Neural progenitor cell (in vitro differentiated cells): ENCODE results near the gene SSX5.
"Not testable (repeated sequence)": the region's sequence is repeated elsewhere in the genome, so short reads cannot be mapped to it uniquely, and the experiment has no call there.

Experiments used
- EZH2 ChIP-seq: fragments of 200-600 bp; sonication (generic); IDR thresholded peaks from 2 replicates; pipeline ENCODE4 v1.6.1; 2017; ENCODE audit warnings: antibody characterized with exemption, mild to moderate bottlenecking, moderate library complexity
- EZH2phosphoT487 ChIP-seq: fragments of 200-600 bp; sonication (generic); IDR thresholded peaks from 2 replicates; pipeline ENCODE4 v1.6.1; 2017; ENCODE audit warnings: antibody characterized with exemption
- TF ChIP-seq, protein P1 (sequence below): fragments of 200-600 bp; sonication (generic); IDR thresholded peaks from 2 replicates; pipeline ENCODE4 v1.5.1; 2017; ENCODE audit warnings: antibody characterized with exemption, mild to moderate bottlenecking

DNA sequence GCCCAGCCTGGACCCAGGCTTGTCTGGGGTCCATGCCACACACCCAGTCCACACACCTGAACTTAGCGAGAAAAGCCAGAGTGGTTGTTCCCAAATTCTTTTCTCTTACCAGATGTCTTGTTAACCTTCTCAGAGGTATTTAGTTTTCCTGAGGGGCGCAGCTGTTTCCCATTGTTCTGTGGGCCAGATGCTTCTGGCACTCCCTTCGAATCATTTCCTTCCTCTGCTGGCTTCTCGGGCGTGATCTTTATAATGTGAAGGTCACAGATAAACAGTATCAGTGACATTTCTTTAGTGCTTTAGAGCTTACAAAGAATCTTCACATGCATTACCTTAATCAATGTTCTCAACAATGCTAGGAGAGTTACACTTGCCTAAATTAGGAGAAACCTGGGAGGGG, 6.6 kb downstream of the SSX5 start:
- TF ChIP-seq, protein P1, sequence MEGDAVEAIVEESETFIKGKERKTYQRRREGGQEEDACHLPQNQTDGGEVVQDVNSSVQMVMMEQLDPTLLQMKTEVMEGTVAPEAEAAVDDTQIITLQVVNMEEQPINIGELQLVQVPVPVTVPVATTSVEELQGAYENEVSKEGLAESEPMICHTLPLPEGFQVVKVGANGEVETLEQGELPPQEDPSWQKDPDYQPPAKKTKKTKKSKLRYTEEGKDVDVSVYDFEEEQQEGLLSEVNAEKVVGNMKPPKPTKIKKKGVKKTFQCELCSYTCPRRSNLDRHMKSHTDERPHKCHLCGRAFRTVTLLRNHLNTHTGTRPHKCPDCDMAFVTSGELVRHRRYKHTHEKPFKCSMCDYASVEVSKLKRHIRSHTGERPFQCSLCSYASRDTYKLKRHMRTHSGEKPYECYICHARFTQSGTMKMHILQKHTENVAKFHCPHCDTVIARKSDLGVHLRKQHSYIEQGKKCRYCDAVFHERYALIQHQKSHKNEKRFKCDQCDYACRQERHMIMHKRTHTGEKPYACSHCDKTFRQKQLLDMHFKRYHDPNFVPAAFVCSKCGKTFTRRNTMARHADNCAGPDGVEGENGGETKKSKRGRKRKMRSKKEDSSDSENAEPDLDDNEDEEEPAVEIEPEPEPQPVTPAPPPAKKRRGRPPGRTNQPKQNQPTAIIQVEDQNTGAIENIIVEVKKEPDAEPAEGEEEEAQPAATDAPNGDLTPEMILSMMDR, result not testable (repeated sequence)
- not testable (repeated sequence) for TF ChIP-seq EZH2, EZH2phosphoT487
